ENCODE results near the gene IPO13.

Gene IPO13

DNA sequence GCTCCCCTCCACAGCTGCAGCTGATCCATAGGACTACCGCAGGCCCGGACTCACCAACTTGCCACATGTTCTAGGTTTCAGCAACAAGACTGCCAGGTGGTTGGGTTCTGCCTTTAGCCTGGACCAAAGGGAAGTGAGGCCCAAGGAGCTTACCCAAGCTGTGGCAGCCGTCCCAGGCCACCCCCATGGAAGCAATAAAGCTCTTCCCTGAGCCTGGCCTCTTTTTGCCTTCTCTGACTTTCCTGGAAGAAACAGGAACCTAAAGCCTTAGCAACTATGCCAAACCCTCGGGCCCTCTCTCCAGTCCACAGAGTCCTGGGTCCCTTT, 15.8 kb upstream of the IPO13 start:
- DNase-seq: no peak

DNA sequence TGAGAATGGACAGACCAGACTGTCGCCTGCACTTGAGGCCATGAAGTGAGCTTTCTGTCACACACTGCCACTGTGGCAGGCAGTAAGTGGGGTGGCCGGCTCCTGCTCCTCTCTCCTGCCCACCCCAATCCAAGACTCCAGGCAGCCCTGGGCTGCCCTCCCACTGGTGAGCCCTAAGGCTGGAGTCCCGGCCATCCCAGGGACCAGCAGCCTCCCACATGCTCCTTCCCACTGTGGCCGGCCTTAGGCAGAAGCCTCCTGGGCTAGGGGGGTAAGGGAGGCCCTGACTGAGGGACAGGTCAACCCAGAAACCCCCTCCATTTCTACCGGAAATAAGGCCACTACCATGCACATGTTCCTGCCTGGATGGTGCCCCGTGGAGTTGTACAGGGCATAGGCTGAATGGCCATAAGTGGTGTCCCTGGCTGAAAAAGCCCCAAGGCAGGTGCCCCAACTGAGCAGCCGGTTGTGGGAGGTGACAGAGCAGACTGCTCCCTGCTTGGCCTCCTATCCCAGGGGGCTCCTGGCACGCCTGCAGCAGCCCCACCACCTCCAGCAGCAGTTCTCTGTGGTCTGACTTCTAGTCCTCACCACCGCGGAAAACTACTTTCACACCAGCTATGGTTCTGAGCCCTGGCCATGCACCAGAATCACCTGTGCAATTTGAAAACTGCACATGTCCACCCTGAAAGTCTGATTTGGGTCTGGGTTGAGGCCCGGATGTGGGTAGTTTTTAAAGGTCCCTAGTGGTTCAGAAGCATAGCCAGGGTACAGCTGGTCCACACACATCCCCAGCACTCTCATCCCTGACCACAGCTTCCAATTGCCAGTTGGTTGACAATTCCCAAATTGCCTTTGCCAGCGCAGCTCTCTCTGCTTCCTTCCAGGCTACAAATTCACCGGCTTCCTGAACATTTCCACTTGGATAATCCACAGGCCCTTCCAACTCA, 14.8 kb upstream of the IPO13 start:
- DNase-seq: no peak

- DNase-seq: peak; percentile 62
Observed at GRCh38 chr1:43932786-43933385, 13.9 kb upstream of the IPO13 start.

GRCh38 chr1:43933386-43934100, 13.2 kb upstream of the IPO13 start, which contains the start of gene ARTN:
Gene ARTN, plus strand, starts transcription at chr1:43933801. Its CDS starts 1,856 bp downstream, at chr1:43935657.
- DNase-seq: peak; percentile 65

DNA sequence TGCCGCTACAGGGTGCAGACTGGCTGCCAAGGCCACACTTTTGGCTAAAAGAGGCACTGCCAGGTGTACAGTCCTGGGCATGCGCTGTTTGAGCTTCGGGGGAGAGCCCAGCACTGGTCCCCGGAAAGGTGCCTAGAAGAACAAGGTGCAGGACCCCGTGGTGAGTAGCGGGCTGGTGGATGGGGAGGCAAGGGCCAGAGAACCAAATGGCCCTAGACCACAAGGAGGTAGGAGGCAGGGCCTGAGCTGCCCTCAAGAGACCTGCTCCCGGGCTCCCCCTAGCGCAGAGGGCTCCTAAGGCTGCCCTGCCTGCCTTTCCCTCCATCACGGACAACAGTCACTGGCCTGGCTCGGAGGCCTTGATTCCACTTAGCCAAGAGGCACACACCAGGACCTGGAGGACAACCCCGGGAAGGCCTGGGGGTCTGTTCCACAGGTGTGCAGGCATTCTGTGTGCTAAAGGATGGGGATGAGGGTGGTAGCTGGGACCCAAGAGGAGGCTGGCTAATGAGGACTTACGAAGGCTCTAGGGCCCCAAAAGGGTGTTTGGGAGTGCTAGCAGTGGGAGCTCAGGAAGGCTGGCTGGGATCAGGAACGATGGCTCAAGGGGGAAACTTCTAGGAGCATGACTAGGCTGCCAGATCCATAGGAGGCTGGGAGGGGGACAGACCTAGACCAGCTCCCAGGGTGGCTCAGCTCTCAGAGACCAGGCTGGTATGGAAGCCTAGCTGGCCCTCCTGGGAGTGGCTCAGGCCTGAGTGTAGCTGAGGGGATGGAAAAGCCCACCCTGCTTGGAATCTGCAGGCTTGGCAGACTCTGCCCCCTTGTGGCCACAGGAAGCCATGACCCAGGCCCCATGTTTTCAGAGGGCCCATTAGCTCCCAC, 12.4 kb upstream of the IPO13 start:
- DNase-seq: peak; percentile 66

- no peak for DNase-seq
Observed at GRCh38 chr1:43934986-43935324, 11.8 kb upstream of the IPO13 start.

GRCh38 chr1:43935711-43936427, 10.9 kb upstream of the IPO13 start:
- peak; percentile 87 for DNase-seq

DNA sequence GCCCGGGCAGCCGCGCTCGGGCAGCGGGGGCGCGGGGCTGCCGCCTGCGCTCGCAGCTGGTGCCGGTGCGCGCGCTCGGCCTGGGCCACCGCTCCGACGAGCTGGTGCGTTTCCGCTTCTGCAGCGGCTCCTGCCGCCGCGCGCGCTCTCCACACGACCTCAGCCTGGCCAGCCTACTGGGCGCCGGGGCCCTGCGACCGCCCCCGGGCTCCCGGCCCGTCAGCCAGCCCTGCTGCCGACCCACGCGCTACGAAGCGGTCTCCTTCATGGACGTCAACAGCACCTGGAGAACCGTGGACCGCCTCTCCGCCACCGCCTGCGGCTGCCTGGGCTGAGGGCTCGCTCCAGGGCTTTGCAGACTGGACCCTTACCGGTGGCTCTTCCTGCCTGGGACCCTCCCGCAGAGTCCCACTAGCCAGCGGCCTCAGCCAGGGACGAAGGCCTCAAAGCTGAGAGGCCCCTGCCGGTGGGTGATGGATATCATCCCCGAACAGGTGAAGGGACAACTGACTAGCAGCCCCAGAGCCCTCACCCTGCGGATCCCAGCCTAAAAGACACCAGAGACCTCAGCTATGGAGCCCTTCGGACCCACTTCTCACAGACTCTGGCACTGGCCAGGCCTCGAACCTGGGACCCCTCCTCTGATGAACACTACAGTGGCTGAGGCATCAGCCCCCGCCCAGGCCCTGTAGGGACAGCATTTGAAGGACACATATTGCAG, 10.2 kb upstream of the IPO13 start:
- peak; percentile 67 for DNase-seq

DNA sequence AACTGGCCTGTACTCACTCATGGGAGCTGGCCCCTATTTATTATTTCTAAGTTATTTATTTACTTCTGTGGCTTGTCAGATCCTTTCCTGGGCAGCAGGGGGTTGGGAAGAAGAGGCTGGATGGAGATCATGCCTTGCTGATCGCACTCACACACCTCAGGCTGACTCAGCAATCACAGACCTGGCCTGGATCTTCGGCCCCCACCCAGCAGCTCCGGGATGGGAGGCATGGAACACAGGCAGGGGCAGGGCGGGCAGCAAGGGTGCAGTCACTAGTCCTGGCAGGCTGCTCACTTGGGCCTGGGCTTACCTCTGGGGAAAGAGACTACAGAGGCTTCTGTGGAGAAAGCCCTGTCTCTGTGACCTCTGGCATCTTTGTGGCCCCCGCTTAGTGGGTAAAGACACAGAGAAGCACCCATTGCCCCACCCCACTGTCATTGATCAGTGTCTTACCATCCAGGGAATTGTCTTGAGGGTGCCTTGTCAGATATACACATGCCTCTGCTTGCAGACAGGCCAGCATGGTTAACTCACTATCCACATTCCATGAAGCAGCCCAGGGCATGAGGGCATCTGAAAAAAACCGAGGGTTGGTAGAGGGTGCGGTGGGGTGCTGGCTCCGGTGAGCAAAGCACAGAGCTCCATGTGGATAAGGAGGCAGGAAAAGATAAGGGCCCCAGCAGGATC, 9.4 kb upstream of the IPO13 start:
- DNase-seq: no peak

- DNase-seq: no peak
Observed at GRCh38 chr1:43938383-43938782, 8.4 kb upstream of the IPO13 start.

DNA sequence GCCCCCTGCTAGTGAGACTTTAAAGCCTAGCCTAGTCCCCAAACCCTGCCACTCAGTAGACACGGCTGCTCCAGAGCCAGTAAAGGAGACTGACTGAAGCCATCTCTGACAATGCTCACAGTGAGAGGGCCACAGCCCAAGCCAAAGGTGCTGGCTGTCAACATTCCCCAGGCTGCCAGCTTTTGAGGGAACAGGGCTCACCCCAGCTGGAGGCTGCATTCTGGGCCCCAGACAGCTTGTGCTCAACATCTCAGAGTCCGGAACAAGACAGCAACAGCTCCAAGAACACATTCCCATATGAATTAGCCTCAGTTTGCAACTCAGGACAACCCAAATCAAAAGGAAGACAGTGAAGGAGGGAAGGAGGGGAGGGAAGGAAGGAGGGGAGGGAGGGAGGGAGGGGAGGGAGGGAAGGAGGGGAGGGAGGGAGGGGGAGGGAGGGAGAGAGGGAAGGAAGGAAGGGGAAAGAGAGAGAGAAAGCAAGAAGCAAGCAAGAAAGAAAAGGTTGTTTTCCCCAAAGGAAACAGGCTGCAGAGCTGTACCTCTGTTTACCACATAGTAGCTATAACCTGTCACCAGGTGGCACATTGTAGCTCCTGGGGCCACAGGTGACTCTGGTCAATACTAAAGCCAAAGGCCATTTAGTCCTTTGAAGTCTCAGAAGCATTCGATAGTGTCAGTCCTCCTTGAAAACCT, 7.7 kb upstream of the IPO13 start:
- no peak for DNase-seq

- DNase-seq: no peak
Observed at GRCh38 chr1:43942411-43942810, 4.3 kb upstream of the IPO13 start.

GRCh38 chr1:43944860-43945259, 1.9 kb upstream of the IPO13 start:
- no peak for DNase-seq

DNA sequence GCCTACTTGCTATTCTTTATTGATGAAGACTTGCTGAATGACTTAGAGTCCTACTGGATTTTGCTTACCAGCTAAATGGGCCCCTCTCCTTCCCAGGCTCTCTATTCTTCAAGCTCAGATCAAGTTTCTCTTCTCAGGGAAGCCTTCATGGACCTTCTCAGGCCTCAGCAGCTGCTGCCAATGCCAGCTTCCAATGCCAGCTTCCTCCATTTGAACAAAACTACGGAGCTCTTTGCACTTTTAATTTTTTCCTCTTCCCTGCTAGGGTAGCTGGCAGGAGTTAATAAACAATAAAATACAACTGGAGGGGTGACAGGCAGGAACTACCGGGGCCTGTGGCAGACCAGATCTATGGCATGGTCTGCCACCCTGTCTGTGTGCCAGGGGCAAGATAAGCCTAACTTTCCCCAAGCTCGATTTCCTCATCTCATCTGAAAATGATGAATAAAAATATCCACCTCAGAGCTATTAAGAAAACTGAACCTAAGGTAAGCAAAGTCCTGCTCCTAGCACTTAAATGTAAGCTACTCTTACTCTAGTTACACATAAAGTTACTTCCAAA, 995 bp upstream of the IPO13 start:
- DNase-seq: no peak

- DNase-seq: no peak
Observed at GRCh38 chr1:43947061-43947873, 517 bp downstream of the IPO13 start.

GRCh38 chr1:43947874-43948437, 1.2 kb downstream of the IPO13 start:
- DNase-seq: no peak

- DNase-seq: no peak
Observed at GRCh38 chr1:43949678-43950077, 2.9 kb downstream of the IPO13 start.

All from NCI-H526 treated with DMSO at 0.1 percent for 48 hours (cell line).